ENCODE data around the gene LMAN2L. TPM values are rescaled to one million over a fixed set of nuclear protein-coding genes. Genes with fewer than 3 reads are reported as not detected.

The LMAN2L gene
- total RNA-seq, 2 donors from 2014 or later = 6.6 to 7.8 TPM

GRCh38 chr2:96697476-96697875, 42.4 kb downstream of the LMAN2L start:
- ATAC-seq = no peak
- no peak for TF ChIP-seq POLR2A (IDR thresholded peaks at IDR 0.05)
- TF ChIP-seq, protein P1, sequence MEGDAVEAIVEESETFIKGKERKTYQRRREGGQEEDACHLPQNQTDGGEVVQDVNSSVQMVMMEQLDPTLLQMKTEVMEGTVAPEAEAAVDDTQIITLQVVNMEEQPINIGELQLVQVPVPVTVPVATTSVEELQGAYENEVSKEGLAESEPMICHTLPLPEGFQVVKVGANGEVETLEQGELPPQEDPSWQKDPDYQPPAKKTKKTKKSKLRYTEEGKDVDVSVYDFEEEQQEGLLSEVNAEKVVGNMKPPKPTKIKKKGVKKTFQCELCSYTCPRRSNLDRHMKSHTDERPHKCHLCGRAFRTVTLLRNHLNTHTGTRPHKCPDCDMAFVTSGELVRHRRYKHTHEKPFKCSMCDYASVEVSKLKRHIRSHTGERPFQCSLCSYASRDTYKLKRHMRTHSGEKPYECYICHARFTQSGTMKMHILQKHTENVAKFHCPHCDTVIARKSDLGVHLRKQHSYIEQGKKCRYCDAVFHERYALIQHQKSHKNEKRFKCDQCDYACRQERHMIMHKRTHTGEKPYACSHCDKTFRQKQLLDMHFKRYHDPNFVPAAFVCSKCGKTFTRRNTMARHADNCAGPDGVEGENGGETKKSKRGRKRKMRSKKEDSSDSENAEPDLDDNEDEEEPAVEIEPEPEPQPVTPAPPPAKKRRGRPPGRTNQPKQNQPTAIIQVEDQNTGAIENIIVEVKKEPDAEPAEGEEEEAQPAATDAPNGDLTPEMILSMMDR (IDR thresholded peaks at IDR 0.05) = no peak
- WGBS, 2 donors = 89 to 95% methylated on average over 2 of the region's 2 CpGs
- H3K4me1 ChIP-seq = no peaks in the 10 kb centered on the region
- H3K27ac ChIP-seq = no peak overlapping the region
- no peak for DNase-seq
- no peaks in the 10 kb centered on the region for H3K9me3 ChIP-seq
- H3K36me3 ChIP-seq (replicated peaks in 1 of 2; ENCODE audit: insufficient read depth in 1 of 2, low read depth in 2 of 2) = peaks cover 0 to 3% of the 10 kb centered on the region in 2 donors
- H3K27me3 ChIP-seq = no peaks in the 10 kb centered on the region
- intact Hi-C loops (cut with DNase I) = no loop called here
- no peak overlapping the region for H3K4me3 ChIP-seq

GRCh38 chr2:96695602-96696001, 44.3 kb downstream of the LMAN2L start:
- H3K9me3 ChIP-seq = no peaks in the 10 kb centered on the region
- H3K4me3 ChIP-seq = no peak overlapping the region
- no peak for DNase-seq
- no peaks in the 10 kb centered on the region for H3K27me3 ChIP-seq
- TF ChIP-seq, protein P1 (IDR thresholded peaks at IDR 0.05) = no peak
- no peak for TF ChIP-seq POLR2A (IDR thresholded peaks at IDR 0.05)
- intact Hi-C loops (cut with DNase I) = no loop called here
- no peak overlapping the region for H3K27ac ChIP-seq
- WGBS, 2 donors = 86 to 95% methylated on average over 14 to 15 of the region's 15 CpGs
- no peaks in the 10 kb centered on the region for H3K36me3 ChIP-seq (replicated peaks in 1 of 2; ENCODE audit: insufficient read depth in 1 of 2, low read depth in 2 of 2)
- H3K4me1 ChIP-seq = no peaks in the 10 kb centered on the region
- ATAC-seq = no peak

DNA sequence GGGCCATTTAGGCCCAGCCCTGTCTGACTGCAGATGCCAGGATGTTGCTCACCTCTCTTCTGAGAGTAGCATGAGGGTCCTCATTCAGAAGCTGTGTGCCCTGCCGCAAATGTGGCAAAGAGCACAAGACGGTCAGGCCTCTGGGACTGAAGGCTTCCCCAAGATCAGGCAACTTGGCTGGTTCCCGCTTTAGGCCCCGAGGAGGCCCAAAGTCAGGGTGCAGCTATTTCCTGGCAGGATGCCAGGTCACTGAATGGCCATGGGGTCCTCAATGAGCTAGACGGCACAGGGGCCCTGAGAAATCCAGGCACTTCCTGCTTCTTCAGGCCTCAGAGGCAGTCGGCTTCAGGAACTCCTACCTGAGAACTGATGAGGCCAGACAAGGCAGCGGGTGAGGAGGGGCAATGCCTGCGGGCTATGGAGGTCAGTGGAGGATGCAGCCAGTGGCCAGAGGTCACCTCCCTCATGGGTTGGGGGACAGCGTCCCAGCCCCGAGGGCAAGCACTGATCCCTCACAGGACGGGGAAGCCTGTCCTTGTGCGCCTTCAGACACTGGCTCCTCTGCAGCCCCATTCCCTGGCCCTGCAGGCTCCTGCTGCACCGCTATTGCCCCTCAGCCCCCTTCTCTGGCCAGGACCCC, 44.9 kb downstream of the LMAN2L start:
- DNase-seq (no peak), ATAC-seq (no peak)
- Histone ChIP-seq H3K9me3 (no peaks in the 10 kb centered on the region), H3K4me1 (no peaks in the 10 kb centered on the region), H3K36me3 (replicated peaks in 1 of 2; ENCODE audit: insufficient read depth in 1 of 2, low read depth in 2 of 2) (no peaks in the 10 kb centered on the region), H3K4me3 (no peak overlapping the region), H3K27ac (no peak overlapping the region), H3K27me3 (no peaks in the 10 kb centered on the region)
- intact Hi-C loops (cut with DNase I) = no loop called here
- TF ChIP-seq, protein P1 (IDR thresholded peaks at IDR 0.05) = no peak
- no peak for TF ChIP-seq POLR2A (IDR thresholded peaks at IDR 0.05)
- 84 to 87% methylated on average over 2 to 13 of the region's 13 CpGs for WGBS, 2 donors

DNA sequence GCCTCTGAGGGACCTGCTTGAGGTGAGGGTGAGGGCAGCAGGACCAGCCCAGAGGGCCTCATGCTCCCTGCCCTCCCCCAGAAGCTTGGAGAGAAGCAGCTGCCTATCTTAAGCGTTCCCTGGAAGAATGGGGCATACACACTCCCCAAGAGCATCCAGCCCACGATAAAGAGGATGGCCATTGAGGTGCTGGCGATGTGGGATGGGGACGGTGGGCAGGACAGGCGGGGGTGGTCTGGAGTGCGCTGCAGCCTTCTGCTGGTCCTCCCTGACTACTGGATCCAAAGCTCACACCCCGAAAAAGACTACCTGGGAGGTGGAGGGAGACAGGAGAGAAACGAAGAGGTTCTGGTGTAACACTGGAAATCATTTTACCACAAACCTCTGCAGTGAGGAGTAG, 45.6 kb downstream of the LMAN2L start:
- no peak overlapping the region for H3K4me3 ChIP-seq

More for the DNA sequence above, 45.6 kb downstream of the LMAN2L start:
- DNase-seq (no peak), ATAC-seq (no peak)
- WGBS, 2 donors = 84 to 91% methylated on average over 7 to 8 of the region's 8 CpGs
- TF ChIP-seq, protein P1 (IDR thresholded peaks at IDR 0.05) = no peak
- TF ChIP-seq POLR2A (IDR thresholded peaks at IDR 0.05) = no peak
- H3K27me3 ChIP-seq = no peaks in the 10 kb centered on the region
- H3K27ac ChIP-seq = no peak overlapping the region
- H3K9me3 ChIP-seq = no peaks in the 10 kb centered on the region
- H3K4me1 ChIP-seq = no peaks in the 10 kb centered on the region
- H3K36me3 ChIP-seq (replicated peaks in 1 of 2; ENCODE audit: insufficient read depth in 1 of 2, low read depth in 2 of 2) = no peaks in the 10 kb centered on the region
- intact Hi-C loops (cut with DNase I) = no loop called here

Data from body of pancreas (tissue), 4 donors.